HG02943 (cell line): ENCODE results near the gene NEURL1.
"Not testable (repeated sequence)": the region's sequence is repeated elsewhere in the genome, so short reads cannot be mapped to it uniquely, and the experiment has no call there.

ENCODE experiments used
- ATAC-seq: cut with Tn5 transposase; IDR thresholded peaks from one replicate; pipeline ENCODE4 v1.9.1; 2021; ENCODE audit warnings: mild to moderate bottlenecking, low read depth, moderate library complexity; ENCODE audit not compliant: unreplicated experiment

Gene NEURL1

GRCh38 chr10:103512591-103513379, 19.3 kb downstream of the NEURL1 start:
- ATAC-seq: no peak

- ATAC-seq: no peak
Observed at GRCh38 chr10:103513380-103514060, 20.0 kb downstream of the NEURL1 start.

- ATAC-seq: no peak
Observed at GRCh38 chr10:103514244-103514643, 20.7 kb downstream of the NEURL1 start.

- no peak for ATAC-seq
Observed at GRCh38 chr10:103517234-103518085, 24.0 kb downstream of the NEURL1 start.

GRCh38 chr10:103519798-103520197, 26.3 kb downstream of the NEURL1 start:
- no peak for ATAC-seq

GRCh38 chr10:103522006-103522405, 28.5 kb downstream of the NEURL1 start:
- not testable (repeated sequence) for ATAC-seq

- no peak for ATAC-seq
Observed at GRCh38 chr10:103523683-103524082, 30.2 kb downstream of the NEURL1 start.

- no peak for ATAC-seq
Observed at GRCh38 chr10:103525901-103526300, 32.4 kb downstream of the NEURL1 start.

GRCh38 chr10:103527476-103527875, 34.0 kb downstream of the NEURL1 start:
- not testable (repeated sequence) for ATAC-seq

GRCh38 chr10:103528549-103528948, 35.0 kb downstream of the NEURL1 start:
- ATAC-seq: no peak

- no peak for ATAC-seq
Observed at GRCh38 chr10:103529539-103529938, 36.0 kb downstream of the NEURL1 start.

- ATAC-seq: no peak
Observed at GRCh38 chr10:103533827-103534226, 40.3 kb downstream of the NEURL1 start.

- ATAC-seq: no peak
Observed at GRCh38 chr10:103534621-103535498, 41.4 kb downstream of the NEURL1 start.

- ATAC-seq: no peak
Observed at GRCh38 chr10:103535595-103535994, 42.1 kb downstream of the NEURL1 start.

- ATAC-seq: no peak
Observed at GRCh38 chr10:103539751-103540150, 46.2 kb downstream of the NEURL1 start.

- ATAC-seq: no peak
Observed at GRCh38 chr10:103540722-103541121, 47.2 kb downstream of the NEURL1 start.

- no peak for ATAC-seq
Observed at GRCh38 chr10:103541616-103542015, 48.1 kb downstream of the NEURL1 start.

- ATAC-seq: no peak
Observed at GRCh38 chr10:103542764-103543616, 49.5 kb downstream of the NEURL1 start.
